ENCODE data around the gene FUT1.
A peak's percentile ranks its signal among the peaks of the same experiment; 100 is the strongest.

Gene FUT1

GRCh38 chr19:48741129-48741999 is 11.1 kb downstream of the FUT1 start:
- no peak for DNase-seq (ENCODE audit: low read depth in 2 of 2)

- no peak for DNase-seq (ENCODE audit: low read depth in 2 of 2)
Measured at GRCh38 chr19:48740164-48740972, 12.1 kb downstream of the FUT1 start, which contains the start of gene RASIP1. RASIP1 (minus strand) TSS chr19:48740610; CDS start chr19:48740282, 328 bp downstream.

- DNase-seq (ENCODE audit: low read depth in 2 of 2): no peak
Measured at GRCh38 chr19:48739404-48740163, 12.9 kb downstream of the FUT1 start.

GRCh38 chr19:48738557-48739403 is 13.7 kb downstream of the FUT1 start:
- DNase-seq (ENCODE audit: low read depth in 2 of 2): peak; percentile 72 to 75

- no peak for DNase-seq (ENCODE audit: low read depth in 2 of 2)
Measured at GRCh38 chr19:48737360-48737998, 15.0 kb downstream of the FUT1 start.

- DNase-seq (ENCODE audit: low read depth in 2 of 2): no peak
Measured at GRCh38 chr19:48735031-48735615, 17.3 kb downstream of the FUT1 start.

- no peak for DNase-seq (ENCODE audit: low read depth in 2 of 2)
Measured at GRCh38 chr19:48734625-48735024, 17.8 kb downstream of the FUT1 start.

- DNase-seq (ENCODE audit: low read depth in 2 of 2): no peak
Measured at GRCh38 chr19:48731452-48731851, 21.0 kb downstream of the FUT1 start.

GRCh38 chr19:48728911-48729664 is 23.4 kb downstream of the FUT1 start:
- no peak for DNase-seq (ENCODE audit: low read depth in 2 of 2)

GRCh38 chr19:48726556-48726955 is 25.9 kb downstream of the FUT1 start:
- DNase-seq (ENCODE audit: low read depth in 2 of 2): no peak

- no peak for DNase-seq (ENCODE audit: low read depth in 2 of 2)
Measured at GRCh38 chr19:48724796-48725753, 27.4 kb downstream of the FUT1 start.

- DNase-seq (ENCODE audit: low read depth in 2 of 2): no peak
Measured at GRCh38 chr19:48722196-48722708, 30.2 kb downstream of the FUT1 start.

GRCh38 chr19:48720613-48721296 is 31.7 kb downstream of the FUT1 start:
- peak; percentile 64 to 83 for DNase-seq (ENCODE audit: low read depth in 2 of 2)

- no peak for DNase-seq (ENCODE audit: low read depth in 2 of 2)
Measured at GRCh38 chr19:48720251-48720612, 32.2 kb downstream of the FUT1 start.

GRCh38 chr19:48719263-48720171 is 32.9 kb downstream of the FUT1 start, which contains the start of gene MAMSTR:
MAMSTR (minus strand) TSS chr19:48719725; CDS start chr19:48719031, 694 bp downstream.
- no peak for DNase-seq (ENCODE audit: low read depth in 2 of 2)

GRCh38 chr19:48718711-48719231 is 33.7 kb downstream of the FUT1 start:
- DNase-seq (ENCODE audit: low read depth in 2 of 2): no peak
